LHCN-M2 (cell line): ENCODE measurements around the gene TRAPPC11. TPM values are rescaled to one million over a fixed set of nuclear protein-coding genes. Genes with fewer than 3 reads are reported as not detected.
"Not testable (repeated sequence)": the region's sequence is repeated elsewhere in the genome, so short reads cannot be mapped to it uniquely, and the experiment has no call there.

ENCODE experiments used
- DNase-seq: peaks from one replicate; pipeline ENCODE4 v3.0.0-alpha.2; 2012; ENCODE audit warnings: low read depth
- polyA plus RNA-seq: library from polyadenylated mRNA; unstranded; fragments of >200 nt; gene quantifications from one replicate; pipeline ENCODE4 v1.2.1, GENCODE V29; 2012; ENCODE audit warnings: missing spikeins
- total RNA-seq: library from RNA; depleted of rRNA; stranded (reverse); fragments of >200 nt; gene quantifications from 2 replicates; pipeline ENCODE4 v1.2.3, GENCODE V29; 2014; rRNA removed

Gene TRAPPC11
- total RNA-seq, result 27.4 and 31.9 TPM in 2 replicates
- 7.6 TPM for polyA plus RNA-seq

GRCh38 chr4:183659029-183659871, at the start of gene TRAPPC11, which contains the start of gene RWDD4:
Gene TRAPPC11 (plus strand): TSS chr4:183659293. CDS start chr4:183663868, 4,575 bp downstream.
Gene RWDD4 (minus strand): TSS chr4:183659185. CDS start chr4:183658952, 233 bp downstream.
- DNase-seq, result peak; percentile 99

GRCh38 chr4:183610033-183610432, 49.1 kb upstream of the TRAPPC11 start:
- peak; percentile 67 for DNase-seq

- DNase-seq, result no peak
These were observed 48.5 kb upstream of the TRAPPC11 start for GRCh38 chr4:183610613-183611012.

GRCh38 chr4:183611210-183611830, 47.8 kb upstream of the TRAPPC11 start:
- DNase-seq, result no peak

GRCh38 chr4:183612329-183613250, 46.5 kb upstream of the TRAPPC11 start:
- DNase-seq, result no peak

GRCh38 chr4:183617075-183617474, 42.0 kb upstream of the TRAPPC11 start:
- DNase-seq, result no peak

GRCh38 chr4:183618681-183619080, 40.4 kb upstream of the TRAPPC11 start:
- no peak for DNase-seq

- no peak for DNase-seq
These were observed 38.7 kb upstream of the TRAPPC11 start for GRCh38 chr4:183620421-183620820.

- no peak for DNase-seq
These were observed 37.2 kb upstream of the TRAPPC11 start for GRCh38 chr4:183621875-183622274.

- DNase-seq, result no peak
These were observed 34.5 kb upstream of the TRAPPC11 start for GRCh38 chr4:183624548-183624947.

- no peak for DNase-seq
These were observed 32.9 kb upstream of the TRAPPC11 start for GRCh38 chr4:183626168-183626567.

- DNase-seq, result not testable (repeated sequence)
These were observed 31.8 kb upstream of the TRAPPC11 start for GRCh38 chr4:183627286-183627685.

GRCh38 chr4:183627979-183628588, 31.0 kb upstream of the TRAPPC11 start:
- DNase-seq, result no peak

GRCh38 chr4:183631577-183632198, 27.4 kb upstream of the TRAPPC11 start:
- DNase-seq, result no peak

- no peak for DNase-seq
These were observed 26.4 kb upstream of the TRAPPC11 start for GRCh38 chr4:183632689-183633088.

GRCh38 chr4:183633476-183634400, 25.4 kb upstream of the TRAPPC11 start:
- DNase-seq, result no peak

- DNase-seq, result no peak
These were observed 23.8 kb upstream of the TRAPPC11 start for GRCh38 chr4:183635321-183635720.

GRCh38 chr4:183635741-183636140, 23.4 kb upstream of the TRAPPC11 start:
- no peak for DNase-seq

GRCh38 chr4:183636503-183636902, 22.6 kb upstream of the TRAPPC11 start:
- DNase-seq, result no peak

GRCh38 chr4:183636923-183637322, 22.2 kb upstream of the TRAPPC11 start:
- no peak for DNase-seq
